Spleen (tissue), 11 donors: Measurements from ENCODE around the gene CCKAR. TPM values are rescaled to one million over a fixed set of nuclear protein-coding genes. Genes with fewer than 3 reads are reported as not detected.

Experiments used
- DNase-seq: peaks from one replicate; pipeline ENCODE4 v3.0.0-alpha.2; 2020
- H3K27ac ChIP-seq, 8 donors: fragments of 200-600 bp; sonication (generic) in 7 of 8; 1 replicate in 4 of 8; 2 replicates in 4 of 8; pipeline versions ENCODE4 v1.5.0 to v1.8.0; 2016 to 2021; ENCODE audit warnings: inconsistent platforms in 4 of 8, mild to moderate bottlenecking in 4 of 8, moderate library complexity in 1 of 8
- H3K27me3 ChIP-seq, 7 donors: fragments of 200-600 bp; sonication (generic) in 6 of 7; replicated peaks in 1 of 7; 1 replicate in 4 of 7; 2 replicates in 3 of 7; pipeline versions ENCODE4 v1.5.0 to v1.8.0; 2016 to 2021; ENCODE audit warnings: inconsistent platforms in 3 of 7, mild to moderate bottlenecking in 1 of 7
- H3K36me3 ChIP-seq, 6 donors: fragments of 200-600 bp; sonication (generic) in 5 of 6; 1 replicate in 4 of 6; 2 replicates in 2 of 6; pipeline versions ENCODE4 v1.5.0 to v1.8.0; 2016 to 2021; ENCODE audit warnings: inconsistent platforms in 2 of 6
- H3K4me1 ChIP-seq, 6 donors: fragments of 200-600 bp; sonication (generic) in 5 of 6; 1 replicate in 3 of 6; 2 replicates in 3 of 6; pipeline versions ENCODE4 v1.5.0 to v1.8.0; 2016 to 2021; ENCODE audit warnings: inconsistent platforms in 3 of 6
- H3K4me3 ChIP-seq, 8 donors: fragments of 200-600 bp; sonication (generic) in 7 of 8; 1 replicate in 4 of 8; 2 replicates in 4 of 8; pipeline versions ENCODE4 v1.5.0 to v1.8.0; 2016 to 2021; ENCODE audit warnings: inconsistent platforms in 4 of 8, mild to moderate bottlenecking in 4 of 8, moderate library complexity in 2 of 8
- H3K9me3 ChIP-seq, 8 donors: fragments of 200-600 bp; sonication (generic) in 7 of 8; 1 replicate in 4 of 8; 2 replicates in 4 of 8; pipeline versions ENCODE4 v1.5.0 to v1.8.0; 2016 to 2021; ENCODE audit warnings: inconsistent platforms in 4 of 8
- CTCF ChIP-seq, 11 experiments: fragments of 200-600 bp in 7 of 11; fragments of 450-650 bp in 4 of 11; sonication (generic) in 4 of 11; IDR thresholded peaks in 8 of 11; conservative IDR thresholded peaks in 3 of 11; 1 replicate in 7 of 11; 2 replicates in 4 of 11; pipeline versions ENCODE4 v1.4.0 to v1.8.0; 2016 to 2021; ENCODE audit warnings: antibody characterized with exemption in 11 of 11, inconsistent platforms in 4 of 11, mild to moderate bottlenecking in 1 of 11
- POLR2A ChIP-seq, 3 donors: fragments of 450-650 bp; IDR thresholded peaks; one replicate each; pipeline ENCODE4 v1.5.1; 2017; ENCODE audit warnings: antibody characterized with exemption in 3 of 3, mild to moderate bottlenecking in 1 of 3
- POLR2AphosphoS5 ChIP-seq, 3 donors: sonication (generic); formaldehyde crosslinking; IDR thresholded peaks; one replicate each; pipeline ENCODE4 v1.5.1; 2017; ENCODE audit warnings: antibody characterized with exemption in 3 of 3
- WGBS, 5 donors: extraction: QIAGEN DNeasy Blood & Tissue Kit in 3 of 5; methylation state at CpG; one replicate each; pipeline versions ENCODE4 v1.1.5 to v1.1.7; 2013 to 2018; 5-methylcytosine and 5-hydroxymethylcytosine counted together
- intact Hi-C: fragments of 100-400 bp; cut with DNase I; formaldehyde crosslinking; loops from one replicate; pipeline ENCODE4 v1.15.0; 2023; ENCODE audit warnings: low total_unique reads
- polyA plus RNA-seq, 3 donors: library from polyadenylated mRNA; stranded (reverse); fragments of 200-250 nt; gene quantifications; one replicate each; pipeline ENCODE4 v1.2.1, GENCODE V29; 2013
- total RNA-seq, 7 donors: library from RNA; depleted of rRNA in 3 of 7; stranded (reverse); fragments of >200 nt in 3 of 7; fragmentation: NEBNext Ultra II Directional in 4 of 7; extraction: Animal tissue kit (Norgen Biotek cat#: 25700) in 4 of 7; gene quantifications; one replicate each; pipeline versions ENCODE4 v1.1.0 to v1.2.1, GENCODE V29; 2016 to 2021
- donor health status: healthy with polysubstance abuse.
- donor health status: DM: no; HTN: no; CAD: no; lungs with moderate emphysema.
- donor health status: DM: no; HTN: no; CAD: no.
- donor health status: Bipolar disorder and iron deficiency.
- donor health status: healthy.
- donor health status: DM: no; HTN: no; CAD: no.
- donor health status: DM: yes; HTN: yes; CAD: no.

Gene CCKAR
- total and polyA plus RNA-seq, 10 donors, result not detected

- Histone ChIP-seq H3K27ac (no peak overlapping the region), H3K36me3 (no peaks in the 10 kb centered on the region), H3K4me3 (no peak overlapping the region), H3K27me3 (no peaks in the 10 kb centered on the region), H3K9me3 (peaks cover 0 to 9% (median 0%) of the 10 kb centered on the region in 8 donors), H3K4me1 (no peaks in the 10 kb centered on the region)
- DNase-seq, result no peak
- WGBS, 5 donors, result 68 to 84% (median 74%) methylated on average over 5 of the region's 5 CpGs
- intact Hi-C loops, result no loop called here
- TF ChIP-seq POLR2A (IDR thresholded peaks at IDR 0.05), result no peak
- no peak for TF ChIP-seq CTCF (IDR thresholded peaks at IDR 0.05 in 8 of 11, conservative IDR thresholded peaks at IDR 0.05 in 3 of 11)
- no peak for TF ChIP-seq POLR2AphosphoS5 (IDR thresholded peaks at IDR 0.05)
Observed at GRCh38 chr4:26529479-26529878, 39.2 kb upstream of the CCKAR start.

GRCh38 chr4:26525771-26526150 lies 35.5 kb upstream of the CCKAR start:
- no peak for DNase-seq
- H3K27ac ChIP-seq, result no peak overlapping the region
- WGBS, 5 donors, result 82 to 89% (median 87%) methylated on average over 4 of the region's 4 CpGs
- no peaks in the 10 kb centered on the region for H3K36me3 ChIP-seq
- intact Hi-C loops, result no loop called here
- peaks cover 0 to 8% (median 0%) of the 10 kb centered on the region in 8 donors for H3K9me3 ChIP-seq
- H3K4me3 ChIP-seq, result no peak overlapping the region
- TF ChIP-seq CTCF (IDR thresholded peaks at IDR 0.05 in 8 of 11, conservative IDR thresholded peaks at IDR 0.05 in 3 of 11), result no peak
- no peak for TF ChIP-seq POLR2A (IDR thresholded peaks at IDR 0.05)
- TF ChIP-seq POLR2AphosphoS5 (IDR thresholded peaks at IDR 0.05), result no peak
- H3K27me3 ChIP-seq, result no peaks in the 10 kb centered on the region
- H3K4me1 ChIP-seq, result no peaks in the 10 kb centered on the region

GRCh38 chr4:26525136-26525770 lies 35.0 kb upstream of the CCKAR start:
- Histone ChIP-seq H3K27ac (no peak overlapping the region), H3K4me1 (no peaks in the 10 kb centered on the region), H3K4me3 (no peak overlapping the region), H3K9me3 (peaks cover 0 to 3% (median 0%) of the 10 kb centered on the region in 8 donors), H3K36me3 (no peaks in the 10 kb centered on the region), H3K27me3 (no peaks in the 10 kb centered on the region)
- intact Hi-C loops, result no loop called here
- WGBS, 5 donors, result 89 to 97% (median 94%) methylated on average over 3 of the region's 3 CpGs
- no peak for TF ChIP-seq POLR2A (IDR thresholded peaks at IDR 0.05)
- TF ChIP-seq POLR2AphosphoS5 (IDR thresholded peaks at IDR 0.05), result no peak
- no peak for TF ChIP-seq CTCF (IDR thresholded peaks at IDR 0.05 in 8 of 11, conservative IDR thresholded peaks at IDR 0.05 in 3 of 11)
- DNase-seq, result no peak

DNA sequence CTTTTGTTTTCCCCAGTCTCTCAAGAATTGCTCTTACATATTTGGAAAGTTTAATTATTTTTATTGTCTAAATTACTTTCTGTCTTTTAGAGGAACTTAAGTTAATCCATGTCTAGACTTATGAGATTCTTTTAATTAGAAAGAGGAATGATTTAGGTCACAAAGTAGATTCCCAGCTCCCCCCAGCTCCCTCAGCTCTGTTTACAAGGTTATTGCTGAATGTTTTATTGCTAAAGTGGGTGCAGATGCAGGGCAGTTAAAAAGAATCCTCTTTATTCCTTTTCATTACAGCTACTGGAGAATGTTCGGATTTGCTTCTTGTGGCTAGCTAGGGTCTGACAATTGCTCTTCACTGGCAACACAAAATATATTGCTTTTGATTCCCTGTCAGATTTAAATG lies 33.7 kb upstream of the CCKAR start:
- H3K4me3 ChIP-seq, result no peak overlapping the region
- 74 to 89% (median 85%) methylated on average over 1 of the region's 1 CpG for WGBS, 5 donors
- no peaks in the 10 kb centered on the region for H3K36me3 ChIP-seq
- no peak overlapping the region for H3K27ac ChIP-seq
- intact Hi-C loops, result no loop called here
- no peak for DNase-seq
- no peak for TF ChIP-seq CTCF (IDR thresholded peaks at IDR 0.05 in 8 of 11, conservative IDR thresholded peaks at IDR 0.05 in 3 of 11)
- no peak for TF ChIP-seq POLR2AphosphoS5 (IDR thresholded peaks at IDR 0.05)
- no peak for TF ChIP-seq POLR2A (IDR thresholded peaks at IDR 0.05)
- no peaks in the 10 kb centered on the region for H3K27me3 ChIP-seq
- no peaks in the 10 kb centered on the region for H3K4me1 ChIP-seq
- no peaks in the 10 kb centered on the region for H3K9me3 ChIP-seq
